Liver (tissue), 9 donors: ENCODE results near the gene SEMA4C. TPM values are rescaled to one million over a fixed set of nuclear protein-coding genes. Genes with fewer than 3 reads are reported as not detected.

Experiments used
- DNase-seq: peaks from one replicate; pipeline ENCODE4 v3.0.0-alpha.2; 2017; ENCODE audit warnings: low spot score
- H3K27ac ChIP-seq, 2 donors: one replicate each; pipeline ENCODE4 v1.7.0; 2013; ENCODE audit warnings: inconsistent platforms in 2 of 2, low read length in 2 of 2, control low read depth in 1 of 2, low read depth in 1 of 2, mild to moderate bottlenecking in 1 of 2
- H3K27me3 ChIP-seq, 4 donors: one replicate each; pipeline versions ENCODE4 v1.6.1 to v1.7.0; 2013; ENCODE audit warnings: low read length in 3 of 4, inconsistent platforms in 1 of 4, mild to moderate bottlenecking in 1 of 4, moderate library complexity in 1 of 4; ENCODE audit not compliant: control insufficient read depth in 4 of 4, insufficient read depth in 4 of 4
- H3K36me3 ChIP-seq, 4 donors: one replicate each; pipeline versions ENCODE4 v1.6.1 to v1.7.0; 2013; ENCODE audit warnings: low read length in 3 of 4, mild to moderate bottlenecking in 3 of 4, low read depth in 1 of 4, moderate library complexity in 1 of 4; ENCODE audit not compliant: control insufficient read depth in 4 of 4, insufficient read depth in 3 of 4
- H3K4me1 ChIP-seq, 4 donors: one replicate each; pipeline versions ENCODE4 v1.6.1 to v1.7.0; 2013; ENCODE audit warnings: low read length in 3 of 4, mild to moderate bottlenecking in 3 of 4, moderate library complexity in 1 of 4; ENCODE audit not compliant: control insufficient read depth in 4 of 4, insufficient read depth in 4 of 4
- H3K4me3 ChIP-seq, 3 donors: one replicate each; pipeline versions ENCODE4 v1.6.1 to v1.7.0; 2013; ENCODE audit warnings: low read length in 3 of 3, control low read depth in 1 of 3, low read depth in 1 of 3, mild to moderate bottlenecking in 1 of 3
- H3K9ac ChIP-seq, 2 donors: one replicate each; pipeline ENCODE4 v1.7.0; 2013; ENCODE audit warnings: low read length in 2 of 2, mild to moderate bottlenecking in 2 of 2, moderate library complexity in 2 of 2, control low read depth in 1 of 2, low read depth in 1 of 2
- H3K9me3 ChIP-seq, 4 donors: one replicate each; pipeline versions ENCODE4 v1.6.1 to v1.7.0; 2013; ENCODE audit warnings: low read length in 3 of 4; ENCODE audit not compliant: control insufficient read depth in 4 of 4
- EGR1 ChIP-seq, 2 donors: IDR thresholded peaks; 2 replicates each; pipeline ENCODE4 v1.6.1; 2016 to 2018; ENCODE audit warnings: antibody characterized with exemption in 2 of 2, low read depth in 2 of 2
- FOXA1 ChIP-seq: IDR thresholded peaks from 2 replicates; pipeline ENCODE4 v1.6.1; 2016; ENCODE audit warnings: antibody characterized with exemption
- FOXA2 ChIP-seq: IDR thresholded peaks from 2 replicates; pipeline ENCODE4 v1.6.1; 2016; ENCODE audit warnings: antibody characterized with exemption
- GABPA ChIP-seq, 2 donors: IDR thresholded peaks in 1 of 2; conservative IDR thresholded peaks in 1 of 2; 2 replicates each; pipeline ENCODE4 v1.6.1; 2016; ENCODE audit warnings: antibody characterized with exemption in 2 of 2, mild to moderate bottlenecking in 1 of 2, moderate library complexity in 1 of 2
- HNF4A ChIP-seq, 2 donors: conservative IDR thresholded peaks; 2 replicates each; pipeline ENCODE4 v1.6.1; 2016; ENCODE audit warnings: antibody characterized with exemption in 2 of 2, mild to moderate bottlenecking in 2 of 2
- HNF4G ChIP-seq: IDR thresholded peaks from 2 replicates; pipeline ENCODE4 v1.6.1; 2016; ENCODE audit warnings: antibody characterized with exemption
- JUND ChIP-seq, 2 donors: IDR thresholded peaks; 2 replicates each; pipeline ENCODE4 v1.6.1; 2016; ENCODE audit warnings: antibody characterized with exemption in 2 of 2
- NR2F2 ChIP-seq: IDR thresholded peaks from 2 replicates; pipeline ENCODE4 v1.6.1; 2016; ENCODE audit warnings: antibody characterized with exemption
- RAD21 ChIP-seq, 2 donors: IDR thresholded peaks; 2 replicates each; pipeline ENCODE4 v1.6.1; 2016; ENCODE audit warnings: antibody characterized with exemption in 2 of 2, mild to moderate bottlenecking in 2 of 2
- RXRA ChIP-seq, 2 donors: IDR thresholded peaks; 2 replicates each; pipeline ENCODE4 v1.6.1; 2017 to 2018; ENCODE audit warnings: antibody characterized with exemption in 2 of 2, mild to moderate bottlenecking in 1 of 2
- SP1 ChIP-seq: IDR thresholded peaks from 2 replicates; pipeline ENCODE4 v1.6.1; 2018; ENCODE audit warnings: antibody characterized with exemption, mild to moderate bottlenecking
- TAF1 ChIP-seq: conservative IDR thresholded peaks from 2 replicates; pipeline ENCODE4 v1.6.1; 2016; ENCODE audit warnings: antibody characterized with exemption, mild to moderate bottlenecking
- YY1 ChIP-seq: IDR thresholded peaks from 2 replicates; pipeline ENCODE4 v1.6.1; 2016; ENCODE audit warnings: antibody characterized with exemption, mild to moderate bottlenecking
- WGBS: extraction: QIAGEN DNeasy Blood & Tissue Kit; methylation state at CpG from one replicate; pipeline ENCODE4 v1.1.7; 2013; 5-methylcytosine and 5-hydroxymethylcytosine counted together
- polyA plus RNA-seq, 2 donors: library from polyadenylated mRNA; stranded (reverse) in 1 of 2; unstranded in 1 of 2; fragments of 200-250 nt in 1 of 2; fragments of >200 nt in 1 of 2; fragmentation: Nextera tagmentation in 1 of 2; extraction: Ambion mirVana in 1 of 2; gene quantifications; one replicate each; pipeline versions ENCODE4 v1.2.1 to v1.2.3, GENCODE V29; 2013 to 2015
- total RNA-seq, 2 donors: library from RNA; depleted of rRNA; stranded (reverse); fragments of >200 nt; gene quantifications; one replicate each; pipeline ENCODE4 v1.2.3, GENCODE V29; 2014
- TF ChIP-seq, protein P1 (sequence below): IDR thresholded peaks from 2 replicates; pipeline ENCODE4 v1.6.1; 2016; ENCODE audit warnings: antibody characterized with exemption
- TF ChIP-seq, protein P2 (sequence below): IDR thresholded peaks from 2 replicates; pipeline ENCODE4 v1.6.1; 2016; ENCODE audit warnings: antibody characterized with exemption
- TF ChIP-seq, protein P3 (sequence below): fragments of 150-350 bp; IDR thresholded peaks from 2 replicates; pipeline ENCODE4 v1.5.1; 2017; ENCODE audit warnings: improper control_type of control experiment, low read depth, low read length; ENCODE audit not compliant: missing input control
- TF ChIP-seq, protein P4 (sequence below): IDR thresholded peaks from 2 replicates; pipeline ENCODE4 v1.6.1; 2016; ENCODE audit warnings: antibody characterized with exemption
- donor health status: healthy.
- donor health status: healthy.
- donor health status: healthy.
- donor health status: healthy.
- donor health status: healthy.

Gene SEMA4C
- total and polyA plus RNA-seq, 4 donors = 3.7 to 23.2 (median 13.2) TPM

DNA sequence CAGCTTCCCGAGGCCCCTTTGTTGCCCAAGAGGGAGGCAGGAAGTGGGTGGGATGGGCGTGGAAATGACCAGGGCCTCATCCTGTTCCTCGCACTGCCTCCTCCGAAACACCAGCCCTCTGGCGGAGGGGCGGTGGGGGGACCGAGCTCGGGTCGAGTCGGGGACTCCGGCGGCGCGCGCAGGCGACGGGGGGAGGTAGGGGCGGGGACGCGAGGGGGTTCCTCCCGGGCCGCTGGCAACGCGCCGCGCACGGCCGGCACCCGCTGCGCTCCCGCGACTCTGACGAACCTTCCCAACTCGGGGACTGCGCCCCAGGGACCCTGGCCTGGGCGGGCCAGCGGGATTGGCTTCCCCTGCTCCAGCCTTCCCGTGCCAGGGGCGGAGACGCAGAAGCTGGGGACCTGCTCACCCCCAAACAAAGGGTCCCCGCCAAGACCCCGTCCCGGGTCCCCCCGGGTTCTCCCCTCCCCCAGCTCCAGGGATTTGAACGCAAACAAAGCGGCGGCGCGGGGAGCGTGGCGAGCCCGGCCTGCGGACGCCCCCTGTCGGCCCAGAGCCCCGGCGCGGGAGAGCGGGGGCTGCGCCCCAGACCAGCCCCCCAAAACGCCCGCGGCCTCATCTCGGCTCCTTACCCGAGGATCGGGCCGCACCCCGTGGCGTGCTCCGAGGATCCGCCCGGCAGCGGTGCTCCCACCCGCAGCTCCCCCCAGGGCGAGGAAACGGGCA, 1.2 kb downstream of the SEMA4C start (continued):
- TF ChIP-seq RXRA (IDR thresholded peaks at IDR 0.05) = peak in 1 of 2 donors; percentile 43

DNA sequence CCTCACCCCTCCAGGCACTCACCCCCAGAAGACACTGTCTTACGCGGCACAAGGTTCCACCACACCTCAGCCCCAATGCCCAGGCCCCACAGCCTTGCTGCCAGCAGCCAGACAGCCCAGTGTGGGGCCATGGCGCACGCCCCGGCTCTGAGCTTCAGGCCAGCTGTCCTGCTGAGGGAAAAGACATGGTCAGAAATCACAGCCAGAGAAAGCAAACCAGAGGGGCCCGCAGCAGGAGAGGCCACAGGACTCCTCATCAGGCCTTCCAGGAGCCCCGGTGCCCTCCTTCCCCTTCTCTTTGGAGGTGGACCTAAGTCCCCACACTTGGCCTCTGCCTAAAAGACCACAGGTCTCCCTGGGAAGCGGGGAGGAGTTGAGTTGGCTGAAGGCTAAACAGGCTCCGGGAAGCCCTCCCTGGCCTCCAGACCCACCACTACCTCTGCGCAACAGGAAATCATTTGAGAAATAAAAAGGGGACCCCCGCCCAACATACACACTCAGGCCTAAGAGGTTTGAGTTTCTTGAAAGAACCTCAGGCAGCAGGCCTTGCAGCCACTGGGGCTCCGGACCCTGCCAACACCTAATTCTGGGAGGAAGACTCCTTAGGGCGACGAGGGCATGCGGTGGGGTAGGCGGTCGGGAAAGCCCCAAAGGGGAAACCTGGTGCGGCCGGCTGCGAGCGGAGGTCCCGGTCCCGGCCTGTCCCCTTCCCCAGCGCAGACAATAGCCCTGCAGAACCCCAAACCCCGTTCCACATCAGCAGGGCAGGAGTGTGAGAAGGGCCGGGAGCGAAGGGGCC, 1.9 kb downstream of the SEMA4C start:
- TF ChIP-seq FOXA1 (no peak), SP1 (no peak), RAD21 (IDR thresholded peaks at IDR 0.05) (no peak), NR2F2 (no peak), HNF4G (no peak), YY1 (no peak), JUND (IDR thresholded peaks at IDR 0.05) (no peak), HNF4A (conservative IDR thresholded peaks at IDR 0.05) (no peak), GABPA (IDR thresholded peaks at IDR 0.05 in 1 of 2, conservative IDR thresholded peaks at IDR 0.05 in 1 of 2) (no peak), EGR1 (IDR thresholded peaks at IDR 0.05; ENCODE audit: low read depth in 2 of 2) (no peak)
- TF ChIP-seq, protein P1, sequence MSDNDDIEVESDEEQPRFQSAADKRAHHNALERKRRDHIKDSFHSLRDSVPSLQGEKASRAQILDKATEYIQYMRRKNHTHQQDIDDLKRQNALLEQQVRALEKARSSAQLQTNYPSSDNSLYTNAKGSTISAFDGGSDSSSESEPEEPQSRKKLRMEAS = no peak
- TF ChIP-seq, protein P2, sequence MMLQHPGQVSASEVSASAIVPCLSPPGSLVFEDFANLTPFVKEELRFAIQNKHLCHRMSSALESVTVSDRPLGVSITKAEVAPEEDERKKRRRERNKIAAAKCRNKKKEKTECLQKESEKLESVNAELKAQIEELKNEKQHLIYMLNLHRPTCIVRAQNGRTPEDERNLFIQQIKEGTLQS = no peak
- no peak for DNase-seq
- whole genome bisulfite sequencing = 8% methylated on average over 27 of the region's 27 CpGs

DNA sequence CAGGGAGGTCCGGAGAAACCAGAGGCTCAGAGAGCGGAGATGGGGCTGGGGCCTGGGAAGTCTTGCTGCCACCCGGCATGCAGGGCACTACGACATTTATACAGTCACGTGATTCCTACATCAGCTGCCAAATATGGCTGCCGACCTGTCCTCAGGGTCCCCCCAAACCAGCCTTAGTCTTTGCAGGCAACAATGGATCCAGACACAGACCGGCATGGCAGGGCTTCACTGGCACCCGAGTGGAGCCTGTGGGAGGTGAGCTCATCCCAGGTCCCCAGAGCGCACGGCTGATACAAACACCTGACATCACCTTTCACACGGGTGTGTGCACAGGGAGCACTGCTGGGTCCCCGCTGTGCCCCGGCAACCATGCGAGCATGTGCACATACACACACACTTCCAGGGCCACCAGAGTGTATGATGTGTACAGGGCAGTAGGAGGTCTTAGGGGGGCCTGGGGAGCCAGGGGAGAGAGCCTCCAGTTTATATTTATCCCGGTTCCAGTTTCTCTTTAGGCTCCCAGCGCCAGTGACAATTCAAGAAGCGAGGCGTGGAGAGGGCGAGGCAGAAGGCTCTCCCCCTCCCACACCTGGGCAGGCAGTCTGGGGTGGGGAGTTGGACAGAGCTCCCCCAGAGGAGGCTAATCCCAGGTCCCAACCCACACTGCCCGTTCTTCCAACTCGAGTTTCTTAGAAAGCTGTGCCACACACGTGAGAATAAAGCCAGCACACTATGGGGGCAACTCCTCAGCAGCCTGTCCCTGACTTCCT, 2.7 kb downstream of the SEMA4C start:
- no peaks in the 10 kb centered on the region for H3K27me3 ChIP-seq
- H3K27ac ChIP-seq = peak overlapping the region; percentile 96 to 97
- no peak for TF ChIP-seq RXRA (IDR thresholded peaks at IDR 0.05)
- H3K4me3 ChIP-seq = peak overlapping the region; percentile 66 to 94 (median 87)
- peaks cover 4 to 28% (median 10%) of the 10 kb centered on the region in 4 donors for H3K36me3 ChIP-seq
- peaks cover 9 to 49% (median 40%) of the 10 kb centered on the region in 4 donors for H3K4me1 ChIP-seq
- H3K9ac ChIP-seq = peak overlapping the region in 1 of 2 donors; percentile 70
- no peak for DNase-seq
- 57% methylated on average over 22 of the region's 22 CpGs for WGBS
- no peaks in the 10 kb centered on the region for H3K9me3 ChIP-seq

More for the DNA sequence above, 1.9 kb downstream of the SEMA4C start:
- Histone ChIP-seq H3K36me3 (peaks cover 4 to 28% (median 10%) of the 10 kb centered on the region in 4 donors), H3K27me3 (no peaks in the 10 kb centered on the region), H3K4me1 (peaks cover 9 to 50% (median 40%) of the 10 kb centered on the region in 4 donors), H3K9me3 (no peaks in the 10 kb centered on the region), H3K27ac (peak overlapping the region; percentile 96 to 97), H3K4me3 (peak overlapping the region; percentile 66 to 94 (median 87)), H3K9ac (peak overlapping the region in 1 of 2 donors; percentile 70)

DNA sequence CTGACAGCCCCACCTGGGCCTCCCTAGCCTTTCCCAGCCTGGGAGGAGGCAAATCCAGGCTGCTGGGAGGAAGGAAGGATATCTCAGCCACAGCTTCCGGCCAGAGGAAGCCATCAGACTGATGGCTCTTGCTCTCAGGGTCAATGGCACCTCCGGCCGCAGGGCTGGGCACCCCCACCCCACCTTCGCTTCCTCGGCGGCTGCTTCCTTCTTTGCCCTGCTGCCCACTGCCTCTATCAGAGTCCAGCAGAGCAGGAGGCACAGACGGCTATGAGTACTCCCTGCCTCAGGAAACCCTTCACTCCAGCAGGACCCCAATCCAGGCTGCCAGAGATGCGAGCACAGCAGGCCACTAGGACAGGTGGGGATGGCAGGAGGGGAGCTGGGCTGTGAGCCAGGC, 3.3 kb downstream of the SEMA4C start:
- peak overlapping the region; percentile 96 to 97 for H3K27ac ChIP-seq
- DNase-seq = no peak
- peaks cover 4 to 28% (median 11%) of the 10 kb centered on the region in 4 donors for H3K36me3 ChIP-seq
- H3K27me3 ChIP-seq = no peaks in the 10 kb centered on the region
- peaks cover 12 to 55% (median 46%) of the 10 kb centered on the region in 4 donors for H3K4me1 ChIP-seq
- H3K9me3 ChIP-seq = no peaks in the 10 kb centered on the region
- H3K4me3 ChIP-seq = no peak overlapping the region
- TF ChIP-seq GABPA (IDR thresholded peaks at IDR 0.05 in 1 of 2, conservative IDR thresholded peaks at IDR 0.05 in 1 of 2) (no peak), HNF4G (no peak), EGR1 (IDR thresholded peaks at IDR 0.05; ENCODE audit: low read depth in 2 of 2) (no peak), HNF4A (conservative IDR thresholded peaks at IDR 0.05) (no peak), YY1 (no peak), TAF1 (no peak), RAD21 (IDR thresholded peaks at IDR 0.05) (no peak), FOXA1 (no peak), SP1 (no peak), JUND (IDR thresholded peaks at IDR 0.05) (no peak), FOXA2 (no peak), RXRA (IDR thresholded peaks at IDR 0.05) (peak; percentile 61 to 69), NR2F2 (peak; percentile 87)
- TF ChIP-seq, protein P2 = no peak
- TF ChIP-seq, protein P3, sequence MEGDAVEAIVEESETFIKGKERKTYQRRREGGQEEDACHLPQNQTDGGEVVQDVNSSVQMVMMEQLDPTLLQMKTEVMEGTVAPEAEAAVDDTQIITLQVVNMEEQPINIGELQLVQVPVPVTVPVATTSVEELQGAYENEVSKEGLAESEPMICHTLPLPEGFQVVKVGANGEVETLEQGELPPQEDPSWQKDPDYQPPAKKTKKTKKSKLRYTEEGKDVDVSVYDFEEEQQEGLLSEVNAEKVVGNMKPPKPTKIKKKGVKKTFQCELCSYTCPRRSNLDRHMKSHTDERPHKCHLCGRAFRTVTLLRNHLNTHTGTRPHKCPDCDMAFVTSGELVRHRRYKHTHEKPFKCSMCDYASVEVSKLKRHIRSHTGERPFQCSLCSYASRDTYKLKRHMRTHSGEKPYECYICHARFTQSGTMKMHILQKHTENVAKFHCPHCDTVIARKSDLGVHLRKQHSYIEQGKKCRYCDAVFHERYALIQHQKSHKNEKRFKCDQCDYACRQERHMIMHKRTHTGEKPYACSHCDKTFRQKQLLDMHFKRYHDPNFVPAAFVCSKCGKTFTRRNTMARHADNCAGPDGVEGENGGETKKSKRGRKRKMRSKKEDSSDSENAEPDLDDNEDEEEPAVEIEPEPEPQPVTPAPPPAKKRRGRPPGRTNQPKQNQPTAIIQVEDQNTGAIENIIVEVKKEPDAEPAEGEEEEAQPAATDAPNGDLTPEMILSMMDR = no peak
- TF ChIP-seq, protein P4, sequence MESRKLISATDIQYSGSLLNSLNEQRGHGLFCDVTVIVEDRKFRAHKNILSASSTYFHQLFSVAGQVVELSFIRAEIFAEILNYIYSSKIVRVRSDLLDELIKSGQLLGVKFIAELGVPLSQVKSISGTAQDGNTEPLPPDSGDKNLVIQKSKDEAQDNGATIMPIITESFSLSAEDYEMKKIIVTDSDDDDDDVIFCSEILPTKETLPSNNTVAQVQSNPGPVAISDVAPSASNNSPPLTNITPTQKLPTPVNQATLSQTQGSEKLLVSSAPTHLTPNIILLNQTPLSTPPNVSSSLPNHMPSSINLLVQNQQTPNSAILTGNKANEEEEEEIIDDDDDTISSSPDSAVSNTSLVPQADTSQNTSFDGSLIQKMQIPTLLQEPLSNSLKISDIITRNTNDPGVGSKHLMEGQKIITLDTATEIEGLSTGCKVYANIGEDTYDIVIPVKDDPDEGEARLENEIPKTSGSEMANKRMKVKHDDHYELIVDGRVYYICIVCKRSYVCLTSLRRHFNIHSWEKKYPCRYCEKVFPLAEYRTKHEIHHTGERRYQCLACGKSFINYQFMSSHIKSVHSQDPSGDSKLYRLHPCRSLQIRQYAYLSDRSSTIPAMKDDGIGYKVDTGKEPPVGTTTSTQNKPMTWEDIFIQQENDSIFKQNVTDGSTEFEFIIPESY = no peak
- no peak overlapping the region for H3K9ac ChIP-seq
- 72% methylated on average over 8 of the region's 8 CpGs for WGBS
